ENCODE measurements around the gene PHF13. TPM values are rescaled to one million over a fixed set of nuclear protein-coding genes. Genes with fewer than 3 reads are reported as not detected.

PHF13 gene
- total RNA-seq, 1 experiment from 2014 or later, result 5.7 TPM

- Histone ChIP-seq H3K9ac (ENCODE audit: low read length) (no peak overlapping the region), H2AFZ (ENCODE audit: low read length) (no peak overlapping the region), H3K9me3 (ENCODE audit: low read length) (no peaks in the 10 kb centered on the region), H3K4me2 (ENCODE audit: low read depth, low read length, poor library complexity, severe bottlenecking) (no peak overlapping the region), H3K9me2 (replicated peaks; ENCODE audit: insufficient read depth, low read length) (no peaks in the 10 kb centered on the region), H3K79me2 (ENCODE audit: low read length) (peaks cover 44% of the 10 kb centered on the region), H3K27me3 (ENCODE audit: low read length) (no peaks in the 10 kb centered on the region), H4K20me1 (ENCODE audit: insufficient read depth, low read depth, low read length) (no peaks in the 10 kb centered on the region), H3K4me3 (ENCODE audit: low read length) (no peak overlapping the region), H3K36me3 (ENCODE audit: insufficient read depth, low read length) (peaks cover 32% of the 10 kb centered on the region), H3K4me1 (ENCODE audit: low read length) (no peaks in the 10 kb centered on the region), H3K27ac (ENCODE audit: low read length) (no peak overlapping the region)
- no peak for DNase-seq
Observed at GRCh38 chr1:6667139-6667538, 53.6 kb downstream of the PHF13 start.

DNA sequence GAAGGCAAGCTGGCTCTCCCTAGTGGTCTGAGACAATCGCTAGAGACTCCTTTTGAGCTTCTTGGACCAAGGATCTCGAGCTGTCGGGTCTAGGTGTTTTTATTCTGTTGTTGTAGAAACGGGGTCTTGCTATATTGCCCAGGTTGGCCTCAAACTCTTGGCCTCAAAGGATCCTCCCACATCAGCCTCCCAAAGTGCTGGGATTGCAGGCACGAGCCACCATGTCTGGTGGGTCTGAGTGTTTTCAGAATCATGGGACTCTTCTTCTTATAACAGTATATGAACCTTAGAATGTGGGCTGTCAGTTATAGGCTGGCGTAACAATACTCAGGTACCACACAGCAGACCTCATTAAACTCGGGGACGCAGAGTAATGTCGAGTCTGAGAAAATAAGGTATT is 55.0 kb downstream of the PHF13 start:
- H3K4me3 ChIP-seq (ENCODE audit: low read length), result no peak overlapping the region
- no peak overlapping the region for H2AFZ ChIP-seq (ENCODE audit: low read length)
- no peak overlapping the region for H3K4me2 ChIP-seq (ENCODE audit: low read depth, low read length, poor library complexity, severe bottlenecking)
- H3K36me3 ChIP-seq (ENCODE audit: insufficient read depth, low read length), result peaks cover 26% of the 10 kb centered on the region
- H3K4me1 ChIP-seq (ENCODE audit: low read length), result no peaks in the 10 kb centered on the region
- DNase-seq, result no peak
- H3K27ac ChIP-seq (ENCODE audit: low read length), result no peak overlapping the region
- no peaks in the 10 kb centered on the region for H4K20me1 ChIP-seq (ENCODE audit: insufficient read depth, low read depth, low read length)
- H3K9ac ChIP-seq (ENCODE audit: low read length), result no peak overlapping the region
- H3K79me2 ChIP-seq (ENCODE audit: low read length), result peaks cover 45% of the 10 kb centered on the region
- no peaks in the 10 kb centered on the region for H3K9me3 ChIP-seq (ENCODE audit: low read length)
- H3K9me2 ChIP-seq (replicated peaks; ENCODE audit: insufficient read depth, low read length), result no peaks in the 10 kb centered on the region
- no peaks in the 10 kb centered on the region for H3K27me3 ChIP-seq (ENCODE audit: low read length)

DNA sequence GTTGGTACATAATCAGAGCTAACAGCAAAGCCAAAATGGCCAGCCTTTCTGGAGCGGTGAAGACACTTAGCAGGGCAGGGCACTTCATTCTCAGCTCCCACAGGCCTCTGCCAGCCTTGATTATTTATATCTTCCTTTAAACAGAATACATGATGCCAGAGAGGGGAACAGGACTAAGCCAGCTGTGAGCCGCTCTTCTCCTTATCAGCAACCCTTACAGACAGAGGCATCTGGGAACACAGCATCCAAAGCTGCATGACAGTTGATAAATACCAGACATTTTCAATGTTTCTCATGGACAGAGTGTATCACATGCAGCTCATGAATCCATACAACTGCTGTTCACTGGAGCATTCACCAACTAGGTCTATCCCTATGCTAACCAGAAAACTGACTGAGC is 59.0 kb downstream of the PHF13 start:
- Histone ChIP-seq H3K9me3 (ENCODE audit: low read length) (no peaks in the 10 kb centered on the region), H4K20me1 (ENCODE audit: insufficient read depth, low read depth, low read length) (no peaks in the 10 kb centered on the region), H3K9me2 (replicated peaks; ENCODE audit: insufficient read depth, low read length) (no peaks in the 10 kb centered on the region), H2AFZ (ENCODE audit: low read length) (no peak overlapping the region), H3K36me3 (ENCODE audit: insufficient read depth, low read length) (peaks cover 29% of the 10 kb centered on the region; the same call in 1 of the 2 replicates), H3K4me1 (ENCODE audit: low read length) (no peaks in the 10 kb centered on the region), H3K27me3 (ENCODE audit: low read length) (no peaks in the 10 kb centered on the region), H3K4me3 (ENCODE audit: low read length) (no peak overlapping the region), H3K9ac (ENCODE audit: low read length) (no peak overlapping the region), H3K27ac (ENCODE audit: low read length) (no peak overlapping the region), H3K4me2 (ENCODE audit: low read depth, low read length, poor library complexity, severe bottlenecking) (no peak overlapping the region), H3K79me2 (ENCODE audit: low read length) (peaks cover 41% of the 10 kb centered on the region)
- DNase-seq, result no peak

Other genes starting within 250 kb of the PHF13 start
- 11.8 and 25.9 TPM in 2 replicates for gene ACOT7, start 220.0 kb upstream of the PHF13 start, total RNA-seq (2014; rRNA removed; shearing (Covaris generic); ENCODE audit: low replicate concordance)
- not detected in 2 replicates for gene HES2, start 193.8 kb upstream of the PHF13 start, total RNA-seq (2014; rRNA removed; shearing (Covaris generic); ENCODE audit: low replicate concordance)
- gene ESPN, start 189.0 kb upstream of the PHF13 start, total RNA-seq (2014; rRNA removed; shearing (Covaris generic); ENCODE audit: low replicate concordance), result not detected in 2 replicates
- 0.58 TPM in 1 of 2 replicates, not detected in the other for gene TNFRSF25, start 147.6 kb upstream of the PHF13 start, total RNA-seq (2014; rRNA removed; shearing (Covaris generic); ENCODE audit: low replicate concordance)
- 0.25 TPM in 1 of 2 replicates, not detected in the other for gene PLEKHG5, start 122.1 kb upstream of the PHF13 start, total RNA-seq (2014; rRNA removed; shearing (Covaris generic); ENCODE audit: low replicate concordance)
- gene NOL9, start 59.2 kb upstream of the PHF13 start, total RNA-seq (2014; rRNA removed; shearing (Covaris generic); ENCODE audit: low replicate concordance), result 25.0 and 37.6 TPM in 2 replicates
- not detected in 2 replicates for gene TAS1R1, start 58.4 kb upstream of the PHF13 start, total RNA-seq (2014; rRNA removed; shearing (Covaris generic); ENCODE audit: low replicate concordance)
- gene ZBTB48, start 33.7 kb upstream of the PHF13 start, total RNA-seq (2014; rRNA removed; shearing (Covaris generic); ENCODE audit: low replicate concordance), result 36.3 and 69.0 TPM in 2 replicates
- gene KLHL21, start 10.9 kb upstream of the PHF13 start, total RNA-seq (2014; rRNA removed; shearing (Covaris generic); ENCODE audit: low replicate concordance), result 12.2 and 13.3 TPM in 2 replicates
- gene THAP3, start 11.1 kb downstream of the PHF13 start, total RNA-seq (2014; rRNA removed; shearing (Covaris generic); ENCODE audit: low replicate concordance), result 13.3 and 19.5 TPM in 2 replicates
- gene DNAJC11, start 88.1 kb downstream of the PHF13 start, total RNA-seq (2014; rRNA removed; shearing (Covaris generic); ENCODE audit: low replicate concordance), result 33.4 and 36.3 TPM in 2 replicates
- gene CAMTA1, start 171.7 kb downstream of the PHF13 start, total RNA-seq (2014; rRNA removed; shearing (Covaris generic); ENCODE audit: low replicate concordance), result 80.5 and 118 TPM in 2 replicates

Measured in Karpas-422 (cell line).